K562 (cell line): ENCODE results near the gene A4GNT. TPM values are rescaled to one million over a fixed set of nuclear protein-coding genes. Genes with fewer than 3 reads are reported as not detected.

Experiments
- BCL6 ChIP-seq: fragments of 250-450 bp; sonication (Bioruptor Pico); IDR thresholded peaks from 2 replicates; pipeline ENCODE4 v1.4.0; 2020
- GABPA ChIP-seq: fragments of 200-800 bp; sonication (Bioruptor generic); conservative IDR thresholded peaks from 2 replicates; pipeline ENCODE4 v1.6.1; 2016; ENCODE audit warnings: low read depth, missing genetic modification characterization, missing compliant biosample characterization
- STAG1 ChIP-seq: sonication (generic); formaldehyde crosslinking; IDR thresholded peaks from 2 replicates; pipeline ENCODE4 v1.5.0; 2020; ENCODE audit warnings: missing genetic modification reagents, borderline replicate concordance
- STAT6 ChIP-seq: sonication (generic); formaldehyde crosslinking; IDR thresholded peaks from 2 replicates; pipeline ENCODE4 v1.8.1; 2023; ENCODE audit warnings: mild to moderate bottlenecking, missing genetic modification reagents
- ZNF133 ChIP-seq: fragments of 250-450 bp; sonication (Bioruptor Pico); IDR thresholded peaks from 2 replicates; pipeline ENCODE4 v1.4.0; 2020; ENCODE audit warnings: mild to moderate bottlenecking
- polyA plus RNA-seq, 8 experiments: library from polyadenylated mRNA; depleted of rRNA in 4 of 8; stranded (reverse) in 5 of 8; unstranded in 3 of 8; fragments of >200 nt; fragmentation: Nextera tagmentation in 2 of 8; fragmentation: Illumina TruSeq in 1 of 8; extraction: Ambion mirVana in 2 of 8; extraction: Trizol in 1 of 8; gene quantifications; 2 replicates each; pipeline versions ENCODE4 v1.2.1 to v1.2.3, GENCODE V29; 2011 to 2014; ENCODE audit warnings: inconsistent platforms in 1 of 8, missing spikeins in 1 of 8
- total RNA-seq, 7 experiments: library from RNA; depleted of rRNA in 6 of 7; stranded (reverse); fragments of >200 nt in 6 of 7; fragmentation: Illumina TruSeq in 2 of 7; extraction: Trizol in 2 of 7; gene quantifications; 2 replicates each; pipeline versions ENCODE4 v1.2.1 to v1.2.3, GENCODE V29; 2011 to 2021; ENCODE audit warnings: low replicate concordance in 1 of 7
- TF ChIP-seq, protein P1 (sequence below): fragments of 250-450 bp; sonication (Bioruptor Pico); IDR thresholded peaks from 2 replicates; pipeline ENCODE4 v1.5.0; 2021; ENCODE audit warnings: mild to moderate bottlenecking, moderate library complexity
- TF ChIP-seq, protein P2 (sequence below), 3 experiments: fragments of 200-800 bp in 1 of 3; sonication (Bioruptor generic) in 1 of 3; sonication (generic) in 1 of 3; formaldehyde crosslinking in 1 of 3; IDR thresholded peaks; 2 replicates each; pipeline versions ENCODE4 v1.6.1 to v1.8.0; 2016 to 2022; ENCODE audit warnings: mild to moderate bottlenecking in 2 of 3, missing compliant biosample characterization in 2 of 3, missing genetic modification characterization in 2 of 3, missing genetic modification reagents in 1 of 3

The A4GNT gene
- total and polyA plus RNA-seq, 9 of the 15 experiments (the other 6 are each of a cell fraction or from before 2014, with no cell fraction given) = not detected

GRCh38 chr3:138084196-138084595 is 48.0 kb downstream of the A4GNT start (continued):
- TF ChIP-seq, protein P1, sequence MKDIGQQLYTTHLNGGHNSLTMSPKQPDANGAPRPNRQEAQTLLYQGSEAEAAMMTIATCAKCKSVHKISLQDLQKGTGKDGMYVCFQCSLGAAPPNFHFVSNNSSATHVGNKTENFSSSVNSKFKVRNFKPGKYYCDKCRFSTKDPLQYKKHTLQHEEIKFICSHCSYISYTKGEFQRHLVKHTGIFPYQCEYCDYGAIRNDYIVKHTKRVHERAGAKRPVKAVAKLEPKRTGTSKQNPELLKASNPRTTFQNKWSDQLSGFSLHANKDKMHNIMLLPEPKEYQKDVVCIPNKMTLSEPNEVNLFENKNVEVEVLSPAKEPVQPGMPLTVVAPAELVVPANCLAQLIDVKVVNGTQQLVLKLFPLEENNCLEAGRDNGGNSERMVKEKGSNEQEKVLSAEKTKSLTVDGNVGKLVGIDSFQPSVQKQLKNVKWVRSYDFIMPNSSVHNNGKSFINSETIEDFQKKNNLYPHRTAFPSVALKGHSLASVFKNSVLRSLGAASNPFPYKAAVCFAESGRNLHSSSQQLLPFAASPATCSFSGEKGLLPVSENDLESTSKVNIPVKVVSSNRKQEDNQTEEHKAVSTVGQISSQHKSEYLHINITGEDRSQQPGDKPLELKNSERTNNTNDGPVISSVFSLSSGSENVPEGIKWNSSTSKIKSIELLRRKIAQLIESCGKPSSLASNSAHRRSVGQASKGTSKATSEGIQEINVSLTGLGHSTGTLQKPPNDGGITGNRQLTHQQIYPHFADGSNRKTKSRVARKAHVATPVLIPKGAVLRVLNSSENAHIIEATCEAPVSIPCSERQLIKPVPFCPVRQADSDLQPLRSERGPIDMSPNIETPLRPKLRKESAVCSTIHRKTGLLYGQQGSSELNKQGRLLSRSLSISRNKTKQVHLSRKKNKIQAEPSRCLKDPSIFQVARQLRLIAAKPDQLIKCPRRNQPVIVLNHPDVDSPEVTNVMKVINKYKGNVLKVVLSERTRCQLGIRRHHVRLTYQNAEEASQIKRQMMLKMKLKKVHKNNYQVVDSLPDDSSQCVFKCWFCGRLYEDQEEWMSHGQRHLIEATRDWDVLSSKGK (CRISPR knock-in tag) = no peak
- TF ChIP-seq ZNF133 (CRISPR knock-in tag) (no peak), GABPA (tag) (no peak), STAT6 (no peak), BCL6 (CRISPR knock-in tag) (no peak), STAG1 (no peak)
- TF ChIP-seq, protein P2, sequence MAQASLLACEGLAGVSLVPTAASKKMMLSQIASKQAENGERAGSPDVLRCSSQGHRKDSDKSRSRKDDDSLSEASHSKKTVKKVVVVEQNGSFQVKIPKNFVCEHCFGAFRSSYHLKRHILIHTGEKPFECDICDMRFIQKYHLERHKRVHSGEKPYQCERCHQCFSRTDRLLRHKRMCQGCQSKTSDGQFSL (CRISPR knock-in tag; IDR thresholded peaks at IDR 0.05) = no peak
- TF ChIP-seq, protein P2 (tag; IDR thresholded peaks at IDR 0.05) = no peak
